K562 (cell line): Measurements from ENCODE around the gene LRRK2. TPM values are rescaled to one million over a fixed set of nuclear protein-coding genes. Genes with fewer than 3 reads are reported as not detected.

Source experiments
- ATAC-seq: fragments of 200-7000 bp; cut with Tn5 transposase; 3 replicates; pipeline ENCODE4 v1.9.1; 2020; ENCODE audit warnings: moderate library complexity
- BruUV-seq: library from RNA; stranded (reverse); fragments of 400-500 nt; replicated peaks from 2 replicates; lab custom pipeline; 2021; lab: Mats Ljungman, UMichigan
- CTCF ChIA-PET: fragments of 300-600 bp; formaldehyde crosslinking; extraction: SDS; loops from one replicate; lab custom pipeline; 2021; ENCODE audit warnings: low intra/inter-chr PET ratio; lab: Yijun Ruan, JAX
- POLR2A ChIA-PET: fragments of 300-600, 350-650 bp; sonication (Branson Sonifier 250); formaldehyde crosslinking; extraction: SDS; loops from one replicate; lab custom pipeline; 2021; ENCODE audit warnings: antibody characterized with exemption, inconsistent platforms; lab: Yijun Ruan, JAX
- DNase-seq, 4 experiments: peaks; one replicate each; pipeline versions ENCODE4 v3.0.0 to v3.0.0-alpha.2; 2011 to 2018; ENCODE audit warnings: low spot score in 3 of 4, mixed read lengths in 3 of 4; ENCODE audit errors: extremely low read depth in 1 of 4
- FAIRE-seq: peaks from 2 replicates; lab custom pipeline; 2011; peaks lifted over from hg19 to GRCh38; lab: Jason Lieb, UNC
- H2AFZ ChIP-seq: 2 replicates; pipeline ENCODE4 v1.6.0; 2011; ENCODE audit warnings: low read depth, low read length, control low read depth, inconsistent platforms
- H3K27ac ChIP-seq: fragments of 200-600 bp; 3 replicates; pipeline ENCODE4 v1.8.0; 2011; ENCODE audit warnings: low read depth, mild to moderate bottlenecking, control low read depth, inconsistent platforms, low read length, moderate library complexity, mixed read lengths; ENCODE audit errors: extremely low read depth
- H3K27me3 ChIP-seq, 2 experiments: fragments of 300-600 bp in 1 of 2; 2 replicates in 1 of 2; 3 replicates in 1 of 2; pipeline versions ENCODE4 v1.6.0 to v1.8.0; 2011; ENCODE audit warnings: inconsistent platforms in 2 of 2, low read length in 2 of 2, mild to moderate bottlenecking in 1 of 2, mixed read lengths in 1 of 2, moderate library complexity in 1 of 2; ENCODE audit not compliant: control insufficient read depth in 2 of 2, insufficient read depth in 2 of 2
- H3K36me3 ChIP-seq: fragments of 300-600 bp; 3 replicates; pipeline ENCODE4 v1.8.0; 2011; ENCODE audit warnings: mild to moderate bottlenecking, low read length, inconsistent platforms; ENCODE audit not compliant: control insufficient read depth, insufficient read depth
- H3K4me1 ChIP-seq, 2 experiments: fragments of 200-600 bp in 1 of 2; replicated peaks in 1 of 2; 2 replicates in 1 of 2; 3 replicates in 1 of 2; pipeline versions ENCODE4 v1.5.1 to v1.8.0; 2011; ENCODE audit warnings: inconsistent platforms in 2 of 2, low read length in 2 of 2, mild to moderate bottlenecking in 1 of 2, mixed read lengths in 1 of 2, moderate library complexity in 1 of 2; ENCODE audit not compliant: control insufficient read depth in 2 of 2, insufficient read depth in 2 of 2
- H3K4me2 ChIP-seq: 2 replicates; pipeline ENCODE4 v1.6.1; 2011; ENCODE audit warnings: low read length, control low read depth, inconsistent platforms, mixed read lengths; ENCODE audit not compliant: insufficient read depth
- H3K4me3 ChIP-seq: fragments of 200-600 bp; sonication (generic), shearing (Covaris generic); 2 replicates; pipeline ENCODE4 v1.5.1; 2016; ENCODE audit warnings: control low read depth, inconsistent platforms
- H3K79me2 ChIP-seq: fragments of 200-600 bp; 3 replicates; pipeline ENCODE4 v1.8.0; 2011; ENCODE audit warnings: low read length, inconsistent platforms; ENCODE audit not compliant: control insufficient read depth, insufficient read depth
- H3K9ac ChIP-seq, 2 experiments: 2 replicates each; pipeline versions ENCODE4 v1.6.0 to v1.6.1; 2011; ENCODE audit warnings: low read depth in 2 of 2, low read length in 2 of 2, control low read depth in 1 of 2, inconsistent platforms in 1 of 2, mild to moderate bottlenecking in 1 of 2, mixed read lengths in 1 of 2; ENCODE audit not compliant: insufficient read depth in 1 of 2
- H3K9me1 ChIP-seq: one replicate; pipeline ENCODE4 v1.6.0; 2011; ENCODE audit warnings: inconsistent platforms, mild to moderate bottlenecking, low read length, moderate library complexity; ENCODE audit not compliant: control insufficient read depth, insufficient read depth
- H3K9me3 ChIP-seq: replicated peaks from 2 replicates; pipeline ENCODE4 v1.5.1; 2011; ENCODE audit warnings: low read depth, low read length, inconsistent platforms; ENCODE audit not compliant: control insufficient read depth, insufficient read depth
- H4K20me1 ChIP-seq: replicated peaks from 2 replicates; pipeline ENCODE4 v1.6.1; 2011; ENCODE audit warnings: low read length, inconsistent platforms, mixed read lengths; ENCODE audit not compliant: control insufficient read depth, insufficient read depth
- ARID4B ChIP-seq: sonication (generic); formaldehyde crosslinking; IDR thresholded peaks from 2 replicates; pipeline ENCODE4 v1.8.0; 2022; ENCODE audit warnings: mild to moderate bottlenecking, missing genetic modification reagents
- CHCHD3 ChIP-seq: fragments of 250-450 bp; sonication (Bioruptor Pico); IDR thresholded peaks from 2 replicates; pipeline ENCODE4 v2.1.2; 2022; ENCODE audit warnings: mild to moderate bottlenecking
- ELF1 ChIP-seq: fragments of 200-800 bp; sonication (Bioruptor generic); IDR thresholded peaks from 2 replicates; pipeline ENCODE4 v1.6.1; 2016; ENCODE audit warnings: missing genetic modification characterization, missing compliant biosample characterization
- SAP30 ChIP-seq: fragments of 200-600 bp; sonication (generic); IDR thresholded peaks from 2 replicates; pipeline ENCODE4 v1.6.1; 2012; ENCODE audit warnings: borderline replicate concordance, low read depth, mild to moderate bottlenecking, moderate library complexity, low read length, control low read depth, inconsistent platforms; ENCODE audit not compliant: insufficient read depth, poor library complexity, severe bottlenecking
- SETDB1 ChIP-seq: IDR thresholded peaks from one replicate; pipeline ENCODE4 v1.6.1; 2012; ENCODE audit warnings: low read length, control low read depth, inconsistent platforms
- SNAPC5 ChIP-seq: fragments of 250-450 bp; sonication (Bioruptor Pico); IDR thresholded peaks from 2 replicates; pipeline ENCODE4 v1.8.0; 2021; ENCODE audit warnings: moderate library complexity, mild to moderate bottlenecking, inconsistent platforms
- TEAD2 ChIP-seq: fragments of 450-650 bp; IDR thresholded peaks from 2 replicates; pipeline ENCODE4 v1.6.1; 2016; ENCODE audit warnings: missing genetic modification characterization, control low read depth, missing compliant biosample characterization
- TFAP4 ChIP-seq: sonication (generic); formaldehyde crosslinking; IDR thresholded peaks from 2 replicates; pipeline ENCODE4 v1.8.0; 2022; ENCODE audit warnings: missing genetic modification reagents, mild to moderate bottlenecking, moderate library complexity, borderline replicate concordance
- ZBTB1 ChIP-seq: sonication (generic); formaldehyde crosslinking; IDR thresholded peaks from 2 replicates; pipeline ENCODE4 v1.8.1; 2023; ENCODE audit warnings: missing genetic modification reagents, low read depth, mild to moderate bottlenecking, borderline replicate concordance
- ZNF23 ChIP-seq: fragments of 250-450 bp; sonication (Bioruptor Pico); IDR thresholded peaks from 2 replicates; pipeline ENCODE4 v1.4.0; 2020; ENCODE audit warnings: mild to moderate bottlenecking
- ZNF354B ChIP-seq: fragments of 250-450 bp; sonication (Bioruptor Pico); IDR thresholded peaks from 2 replicates; pipeline ENCODE4 v1.4.0; 2020
- WGBS: fragments of 100-300 bp; shearing (Covaris generic); methylation state at CpG from one replicate; pipeline ENCODE4 v1.1.6; 2016; ENCODE audit warnings: low coverage, mixed read lengths; ENCODE audit not compliant: insufficient coverage; ENCODE audit errors: missing lambda C conversion rate; 5-methylcytosine and 5-hydroxymethylcytosine counted together
- in situ Hi-C: fragments of 300-500 bp; cut with MboI; formaldehyde crosslinking; loops from 4 replicates; pipeline ENCODE4 v1.15.0; 2018; ENCODE audit warnings: inconsistent platforms, mixed read lengths
- intact Hi-C: fragments of 100-400 bp; cut with micrococcal nuclease; formaldehyde crosslinking; loops from 2 replicates; pipeline ENCODE4 v1.14.2; 2022
- polyA plus RNA-seq, 8 experiments: library from polyadenylated mRNA; depleted of rRNA in 4 of 8; stranded (reverse) in 5 of 8; unstranded in 3 of 8; fragments of >200 nt; fragmentation: Nextera tagmentation in 2 of 8; fragmentation: Illumina TruSeq in 1 of 8; extraction: Ambion mirVana in 2 of 8; extraction: Trizol in 1 of 8; gene quantifications; 2 replicates each; pipeline versions ENCODE4 v1.2.1 to v1.2.3, GENCODE V29; 2011 to 2014; ENCODE audit warnings: inconsistent platforms in 1 of 8, missing spikeins in 1 of 8
- total RNA-seq, 7 experiments: library from RNA; depleted of rRNA in 6 of 7; stranded (reverse); fragments of >200 nt in 6 of 7; fragmentation: Illumina TruSeq in 2 of 7; extraction: Trizol in 2 of 7; gene quantifications; 2 replicates each; pipeline versions ENCODE4 v1.2.1 to v1.2.3, GENCODE V29; 2011 to 2021; ENCODE audit warnings: low replicate concordance in 1 of 7

Gene LRRK2
- total and polyA plus RNA-seq, 9 of the 15 experiments (the other 6 are each of a cell fraction or from before 2014, with no cell fraction given): 0.03 to 0.89 (median 0.31) TPM

GRCh38 chr12:40248034-40248433 lies 23.2 kb downstream of the LRRK2 start:
- in situ Hi-C loops: no loop called here
- H3K4me2 ChIP-seq: no peak overlapping the region

More at GRCh38 chr12:40248034-40248433, 23.2 kb downstream of the LRRK2 start:
- H2AFZ ChIP-seq: no peak overlapping the region
- H3K4me3 ChIP-seq: no peak overlapping the region
- intact Hi-C loops: no loop called here
- no peaks in the 10 kb centered on the region for H3K36me3 ChIP-seq
- H3K9me1 ChIP-seq: no peaks in the 10 kb centered on the region
- ChIA-PET POLR2A (no interaction called here), CTCF (no interaction called here)
- TF ChIP-seq TEAD2 (tag) (no peak), SAP30 (no peak), ELF1 (tag) (no peak), CHCHD3 (no peak), SETDB1 (no peak), ARID4B (CRISPR knock-in tag) (no peak), ZNF23 (CRISPR knock-in tag) (no peak), ZNF354B (CRISPR knock-in tag) (no peak), ZBTB1 (CRISPR knock-in tag) (no peak), SNAPC5 (CRISPR knock-in tag) (no peak), TFAP4 (no peak)
- no peaks in the 10 kb centered on the region for H4K20me1 ChIP-seq
- no peaks in the 10 kb centered on the region for H3K27me3 ChIP-seq
- no peak for DNase-seq
- 0% methylated on average over 1 of the region's 1 CpG for WGBS
- FAIRE-seq: no peak
- no peaks in the 10 kb centered on the region for H3K4me1 ChIP-seq
- BruUV-seq: no TSS peak
- H3K27ac ChIP-seq: no peak overlapping the region
- no peak overlapping the region for H3K9ac ChIP-seq
- no peaks in the 10 kb centered on the region; the same call in 1 of the 2 replicates for H3K9me3 ChIP-seq
- ATAC-seq: no peak
- H3K79me2 ChIP-seq: no peaks in the 10 kb centered on the region
